NCI-H1436 (cell line): ENCODE measurements around the gene DYSF.

Source experiments
- DNase-seq: peaks from one replicate; lab custom pipeline; 2025; lab: John Stamatoyannopoulos, UW

The DYSF gene

DNA sequence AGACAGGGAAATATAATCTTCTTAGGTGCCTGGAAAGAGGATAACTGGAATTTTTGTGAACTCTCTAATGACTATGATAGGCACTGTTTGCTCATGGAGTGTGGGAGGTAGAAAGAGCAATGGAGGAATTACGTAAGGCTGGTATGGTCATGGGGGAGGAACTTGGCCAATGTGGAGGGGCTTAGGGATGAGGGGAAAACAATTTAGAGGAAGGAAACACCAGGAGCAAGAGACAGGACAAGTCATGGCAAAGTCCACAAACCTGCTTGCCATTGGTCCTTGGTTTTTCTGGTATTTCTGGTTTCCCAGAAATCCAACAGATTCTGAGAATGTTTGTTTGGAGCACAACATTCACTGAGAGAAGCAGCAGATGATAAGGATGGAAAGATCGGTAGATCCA, 274.2 kb downstream of the DYSF start:
- no peak for DNase-seq

DNA sequence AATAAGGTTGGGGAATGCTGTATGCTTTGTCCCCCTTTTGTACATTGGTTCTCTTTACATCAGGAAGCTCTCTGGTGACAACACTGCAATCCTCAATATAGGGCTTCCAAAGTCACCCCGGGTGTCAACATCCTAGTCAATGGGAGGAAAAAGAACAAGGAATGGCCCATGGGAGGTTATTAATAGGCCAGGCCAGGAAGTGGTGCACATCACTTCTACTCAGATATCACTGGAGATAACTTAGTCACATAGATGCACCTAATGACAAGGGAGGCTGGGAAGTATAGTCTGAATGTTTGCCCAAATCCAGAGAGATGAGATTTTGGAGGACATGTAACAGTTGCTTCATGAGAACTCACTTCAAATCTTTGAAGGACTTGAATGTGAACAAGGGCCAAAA, 274.7 kb downstream of the DYSF start:
- no peak for DNase-seq

DNA sequence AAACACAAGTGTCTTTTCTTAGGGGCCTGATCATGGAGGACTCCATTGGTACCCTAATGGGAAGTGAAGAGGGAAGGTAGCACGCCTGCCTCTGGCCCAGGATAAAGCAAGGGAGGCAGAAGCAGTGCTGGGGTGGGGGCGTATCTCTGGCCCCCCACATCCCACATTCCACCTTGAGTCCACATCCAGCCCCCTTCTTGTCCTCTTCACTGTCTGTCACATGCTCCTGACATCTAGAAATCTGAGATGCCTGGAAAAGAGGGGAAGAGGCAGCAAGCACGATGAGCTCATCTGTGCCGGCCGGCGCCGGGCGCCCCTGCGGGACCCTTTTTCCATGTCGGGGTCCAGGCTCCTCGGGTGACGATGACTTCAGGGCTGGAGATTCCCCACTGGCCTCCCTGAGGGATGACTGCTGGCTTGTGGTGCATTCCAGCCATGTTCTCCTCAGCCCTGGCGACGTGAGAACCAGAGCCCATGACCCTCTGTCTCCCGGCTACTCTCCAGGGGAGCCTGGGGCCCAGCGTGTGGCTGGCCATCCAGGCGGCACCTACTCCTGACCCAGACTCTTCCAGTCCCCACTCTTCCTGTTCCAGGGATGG, 277.5 kb downstream of the DYSF start:
- no peak for DNase-seq

DNA sequence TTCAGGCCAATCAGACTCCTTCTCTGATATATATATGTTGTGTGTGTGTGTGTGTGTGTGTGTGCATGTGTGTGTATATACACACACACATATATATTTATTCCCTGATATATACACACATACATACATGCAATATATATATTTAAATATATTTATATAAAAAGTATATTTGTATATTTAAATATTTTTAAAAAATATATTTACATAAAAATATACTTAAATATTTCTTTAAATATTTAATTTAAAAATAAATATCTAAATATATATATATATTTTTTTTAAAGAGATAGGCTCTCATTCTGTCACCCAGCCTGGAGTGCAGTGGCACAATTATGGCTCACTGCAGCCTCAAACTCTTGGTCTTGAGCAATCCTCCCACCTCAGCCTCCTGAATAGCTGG, 281.3 kb downstream of the DYSF start:
- no peak for DNase-seq

DNA sequence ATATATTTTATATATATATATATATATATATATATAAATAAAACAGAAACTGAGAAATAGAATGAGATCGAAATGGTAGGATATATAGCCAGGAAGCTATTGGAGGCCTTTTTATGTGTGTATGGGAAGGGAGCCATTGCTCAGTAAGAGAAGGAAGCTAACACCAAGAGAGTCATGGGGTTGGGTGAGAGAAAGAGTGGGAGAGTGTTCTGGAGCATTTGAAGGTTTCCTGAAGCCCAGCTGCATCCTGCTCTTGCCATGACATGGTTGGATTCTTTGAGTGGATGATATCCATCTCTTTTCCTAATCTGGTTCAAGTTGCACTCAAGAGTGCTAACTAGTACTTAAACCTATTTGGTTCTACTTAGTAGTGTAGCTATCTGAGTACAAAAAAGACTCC, 282.3 kb downstream of the DYSF start:
- no peak for DNase-seq
